Transverse colon (tissue), 3 donors: ENCODE measurements around the gene DDX56.

Experiments
- CTCF ChIP-seq, 5 experiments: fragments of 200-600 bp in 3 of 5; fragments of 450-650 bp in 2 of 5; sonication (generic) in 3 of 5; IDR thresholded peaks; 1 replicate in 2 of 5; 2 replicates in 3 of 5; pipeline ENCODE4 v1.5.1; 2016 to 2017; ENCODE audit warnings: antibody characterized with exemption in 5 of 5, inconsistent platforms in 3 of 5, mild to moderate bottlenecking in 2 of 5, moderate library complexity in 1 of 5
- EP300 ChIP-seq: sonication (generic); formaldehyde crosslinking; IDR thresholded peaks from one replicate; pipeline ENCODE4 v1.6.1; 2017; ENCODE audit warnings: antibody characterized with exemption, low read depth
- POLR2A ChIP-seq: fragments of 450-650 bp; IDR thresholded peaks from one replicate; pipeline ENCODE4 v1.6.1; 2016; ENCODE audit warnings: antibody characterized with exemption, mild to moderate bottlenecking, moderate library complexity

- no peak for TF ChIP-seq CTCF (IDR thresholded peaks at IDR 0.05)
- no peak for TF ChIP-seq POLR2A
- TF ChIP-seq EP300 = no peak
Measured at GRCh38 chr7:44604941-44605340, 31.2 kb upstream of the DDX56 start.
